Keratinocyte (primary cell): Measurements from ENCODE around the gene CCL13. TPM values are rescaled to one million over a fixed set of nuclear protein-coding genes. Genes with fewer than 3 reads are reported as not detected.

ENCODE experiments used
- DNase-seq: peaks from one replicate; pipeline ENCODE4 v3.0.0-alpha.2; 2011; ENCODE audit warnings: low read depth, missing footprints, low spot score
- FAIRE-seq: peaks from 2 replicates; lab custom pipeline; 2011; peaks lifted over from hg19 to GRCh38; lab: Jason Lieb, UNC
- H2AFZ ChIP-seq: 2 replicates; pipeline ENCODE4 v1.6.0; 2012; ENCODE audit warnings: low read length, control low read depth, inconsistent platforms; ENCODE audit not compliant: control insufficient read depth
- H3K27ac ChIP-seq: 2 replicates; pipeline ENCODE4 v1.5.1; 2011; ENCODE audit warnings: low read length; ENCODE audit not compliant: control insufficient read depth, insufficient read depth
- H3K27me3 ChIP-seq: 3 replicates; pipeline ENCODE4 v1.6.0; 2011; ENCODE audit warnings: low read length; ENCODE audit not compliant: control insufficient read depth, insufficient read depth; ENCODE audit errors: extremely low read depth
- H3K36me3 ChIP-seq, 2 experiments: 2 replicates in 1 of 2; 3 replicates in 1 of 2; pipeline ENCODE4 v1.5.1; 2011; ENCODE audit warnings: low read length in 2 of 2, mild to moderate bottlenecking in 1 of 2; ENCODE audit not compliant: control insufficient read depth in 2 of 2, insufficient read depth in 2 of 2; ENCODE audit errors: extremely low read depth in 1 of 2
- H3K4me1 ChIP-seq: 3 replicates; pipeline ENCODE4 v1.5.1; 2011; ENCODE audit warnings: low read length; ENCODE audit not compliant: control insufficient read depth, insufficient read depth; ENCODE audit errors: extremely low read depth
- H3K4me2 ChIP-seq: 3 replicates; pipeline ENCODE4 v1.6.0; 2011; ENCODE audit warnings: low read depth, low read length; ENCODE audit not compliant: control insufficient read depth, insufficient read depth; ENCODE audit errors: extremely low read depth
- H3K4me3 ChIP-seq, 3 experiments: fragments of 200-600 bp in 1 of 3; sonication (generic) in 1 of 3; 2 replicates in 2 of 3; 3 replicates in 1 of 3; pipeline ENCODE4 v1.5.1; 2011 to 2016; ENCODE audit warnings: low read length in 3 of 3, mild to moderate bottlenecking in 3 of 3, control low read depth in 2 of 3, inconsistent platforms in 1 of 3, low read depth in 1 of 3, mixed read lengths in 1 of 3, mixed run types in 1 of 3, moderate library complexity in 1 of 3; ENCODE audit not compliant: control insufficient read depth in 2 of 3, insufficient read depth in 2 of 3; ENCODE audit errors: extremely low read depth in 1 of 3
- H3K79me2 ChIP-seq: 2 replicates; pipeline ENCODE4 v1.6.0; 2012; ENCODE audit warnings: low read length; ENCODE audit not compliant: control insufficient read depth, insufficient read depth
- H3K9ac ChIP-seq: 3 replicates; pipeline ENCODE4 v1.6.0; 2011; ENCODE audit warnings: low read length; ENCODE audit not compliant: control insufficient read depth, insufficient read depth; ENCODE audit errors: extremely low read depth
- H3K9me1 ChIP-seq: 3 replicates; pipeline ENCODE4 v1.6.0; 2011; ENCODE audit warnings: low read length; ENCODE audit not compliant: control insufficient read depth, insufficient read depth; ENCODE audit errors: extremely low read depth
- H3K9me3 ChIP-seq: 2 replicates; pipeline ENCODE4 v1.5.1; 2012; ENCODE audit warnings: low read depth, low read length; ENCODE audit not compliant: control insufficient read depth
- H4K20me1 ChIP-seq: 3 replicates; pipeline ENCODE4 v1.6.0; 2011; ENCODE audit warnings: low read length; ENCODE audit not compliant: control insufficient read depth, insufficient read depth; ENCODE audit errors: extremely low read depth
- CTCF ChIP-seq, 3 experiments: IDR thresholded peaks in 1 of 3; conservative IDR thresholded peaks in 1 of 3; optimal IDR thresholded peaks in 1 of 3; 2 replicates in 2 of 3; 3 replicates in 1 of 3; pipeline versions ENCODE3 to v1.5.1; 2011; ENCODE audit warnings: low read length in 3 of 3, mild to moderate bottlenecking in 3 of 3, moderate library complexity in 2 of 3, control low read depth in 1 of 3, inconsistent platforms in 1 of 3; ENCODE audit not compliant: insufficient read depth in 2 of 3; ENCODE audit errors: extremely low read depth in 1 of 3
- EZH2 ChIP-seq: IDR thresholded peaks from one replicate; pipeline ENCODE4 v1.6.1; 2012; ENCODE audit warnings: inconsistent platforms, mild to moderate bottlenecking, low read length, moderate library complexity
- dilution Hi-C: fragments of 300-500 bp; cut with MboI; formaldehyde crosslinking; loops from one replicate; pipeline ENCODE4 v1.7.0; 2020; ENCODE audit warnings: low sequenced_read_pairs; ENCODE audit not compliant: extremely low pct_ligation_motif_present
- polyA plus RNA-seq, 5 experiments: library from polyadenylated mRNA; depleted of rRNA in 3 of 5; stranded (reverse) in 3 of 5; stranded (forward) in 1 of 5; unstranded in 1 of 5; fragments of >200 nt; gene quantifications; 1 replicate in 1 of 5; 2 replicates in 3 of 5; 3 replicates in 1 of 5; pipeline versions ENCODE4 v1.2.1 to v1.2.3, GENCODE V29; 2011 to 2012; ENCODE audit warnings: missing spikeins in 2 of 5, low read depth in 1 of 5, low replicate concordance in 1 of 5

Gene CCL13
- polyA plus RNA-seq, 1 donor (not counting 4 experiments of a cell fraction or from before 2014, with no cell fraction given), result not detected

- H4K20me1 ChIP-seq, result no peaks in the 10 kb centered on the region
- H3K9me3 ChIP-seq, result no peaks in the 10 kb centered on the region
- H3K27ac ChIP-seq, result no peak overlapping the region
- no peak for TF ChIP-seq EZH2
- TF ChIP-seq CTCF (optimal IDR thresholded peaks at IDR 0.05 in 1 of 3, IDR thresholded peaks at IDR 0.05 in 1 of 3, conservative IDR thresholded peaks at IDR 0.05 in 1 of 3; ENCODE audit: extremely low read depth in 1 of 3, insufficient read depth in 2 of 3, low read length in 3 of 3), result no peak
- H3K4me2 ChIP-seq, result no peak overlapping the region
- no peak overlapping the region for H2AFZ ChIP-seq
- no peaks in the 10 kb centered on the region for H3K27me3 ChIP-seq
- no peaks in the 10 kb centered on the region for H3K36me3 ChIP-seq
- H3K79me2 ChIP-seq, result no peaks in the 10 kb centered on the region
- no peaks in the 10 kb centered on the region for H3K9me1 ChIP-seq
- H3K4me3 ChIP-seq, result no peak overlapping the region
- FAIRE-seq (no peak), DNase-seq (no peak)
- no peak overlapping the region for H3K9ac ChIP-seq
- H3K4me1 ChIP-seq, result peaks cover 7% of the 10 kb centered on the region
- dilution Hi-C loops, result loop anchor here (25.0 kb wide), 1 partner anchor 113 kb away; no protein-coding TSS in a partner anchor
Observed at GRCh38 chr17:34399725-34400124, 43.4 kb downstream of the CCL13 start.

- TF ChIP-seq EZH2 (no peak), CTCF (optimal IDR thresholded peaks at IDR 0.05 in 1 of 3, IDR thresholded peaks at IDR 0.05 in 1 of 3, conservative IDR thresholded peaks at IDR 0.05 in 1 of 3; ENCODE audit: extremely low read depth in 1 of 3, insufficient read depth in 2 of 3, low read length in 3 of 3) (no peak)
- Histone ChIP-seq H3K9ac (no peak overlapping the region), H3K4me3 (no peak overlapping the region), H3K9me3 (no peaks in the 10 kb centered on the region), H4K20me1 (no peaks in the 10 kb centered on the region), H3K9me1 (no peaks in the 10 kb centered on the region), H3K27me3 (no peaks in the 10 kb centered on the region), H3K4me1 (peaks cover 7% of the 10 kb centered on the region), H3K36me3 (no peaks in the 10 kb centered on the region), H3K27ac (no peak overlapping the region), H3K79me2 (no peaks in the 10 kb centered on the region), H3K4me2 (no peak overlapping the region), H2AFZ (no peak overlapping the region)
- FAIRE-seq (no peak), DNase-seq (no peak)
- dilution Hi-C loops, result loop anchor here (25.0 kb wide), 1 partner anchor 112 kb away; no protein-coding TSS in a partner anchor
Observed at GRCh38 chr17:34400301-34400931, 44.1 kb downstream of the CCL13 start.
